ENCODE data around the gene P2RX6. TPM values are rescaled to one million over a fixed set of nuclear protein-coding genes. Genes with fewer than 3 reads are reported as not detected.

The P2RX6 gene
- polyA plus RNA-seq, 1 experiment = 2.0 TPM

GRCh38 chr22:20985720-20986119 is 29.2 kb upstream of the P2RX6 start:
- DNase-seq (ENCODE audit: low read depth) = no peak
- no peak overlapping the region for H3K4me3 ChIP-seq (ENCODE audit: low read depth, low read length)
- ChIA-PET POLR2A (no interaction called here), CTCF (no interaction called here)
- H3K27me3 ChIP-seq (ENCODE audit: control insufficient read depth, insufficient read depth, low read length) = no peaks in the 10 kb centered on the region
- peaks cover 16% of the 10 kb centered on the region for H3K36me3 ChIP-seq (ENCODE audit: control insufficient read depth, insufficient read depth, low read length)
- no peak for TF ChIP-seq CTCF (IDR thresholded peaks at IDR 0.05; ENCODE audit: insufficient read depth, low read depth, low read length)

- H3K4me3 ChIP-seq (ENCODE audit: low read depth, low read length) = no peak overlapping the region
- no peak for TF ChIP-seq CTCF (IDR thresholded peaks at IDR 0.05; ENCODE audit: insufficient read depth, low read depth, low read length)
- DNase-seq (ENCODE audit: low read depth) = no peak
- H3K36me3 ChIP-seq (ENCODE audit: control insufficient read depth, insufficient read depth, low read length) = peaks cover 19% of the 10 kb centered on the region
- no peaks in the 10 kb centered on the region for H3K27me3 ChIP-seq (ENCODE audit: control insufficient read depth, insufficient read depth, low read length)
- ChIA-PET POLR2A (no interaction called here), CTCF (no interaction called here)
Measured at GRCh38 chr22:20986365-20986764, 28.6 kb upstream of the P2RX6 start.

- DNase-seq (ENCODE audit: low read depth) = no peak
- no peak for TF ChIP-seq CTCF (IDR thresholded peaks at IDR 0.05; ENCODE audit: insufficient read depth, low read depth, low read length)
- Histone ChIP-seq H3K4me3 (ENCODE audit: low read depth, low read length) (no peak overlapping the region), H3K36me3 (ENCODE audit: control insufficient read depth, insufficient read depth, low read length) (peaks cover 27% of the 10 kb centered on the region), H3K27me3 (ENCODE audit: control insufficient read depth, insufficient read depth, low read length) (no peaks in the 10 kb centered on the region)
- CTCF ChIA-PET = interaction anchor here (0.6 kb wide), 1 partner anchor 12 kb away, joined by 3 read pairs; no protein-coding TSS in a partner anchor
- POLR2A ChIA-PET = no interaction called here
Measured at GRCh38 chr22:20987375-20987774, 27.6 kb upstream of the P2RX6 start.

GRCh38 chr22:20988573-20989322 is 26.2 kb upstream of the P2RX6 start:
- no peak for DNase-seq (ENCODE audit: low read depth)
- no peak for TF ChIP-seq CTCF (IDR thresholded peaks at IDR 0.05; ENCODE audit: insufficient read depth, low read depth, low read length)
- Histone ChIP-seq H3K4me3 (ENCODE audit: low read depth, low read length) (no peak overlapping the region), H3K27me3 (ENCODE audit: control insufficient read depth, insufficient read depth, low read length) (no peaks in the 10 kb centered on the region), H3K36me3 (ENCODE audit: control insufficient read depth, insufficient read depth, low read length) (peaks cover 34% of the 10 kb centered on the region)
- ChIA-PET POLR2A (no interaction called here), CTCF (interaction anchor here (0.6 to 1.7 kb wide), 3 partner anchors 103 to 178 kb away, joined by 3 to 4 read pairs (median 3); no protein-coding TSS in a partner anchor)

GRCh38 chr22:20989323-20990138 is 25.4 kb upstream of the P2RX6 start:
- ChIA-PET POLR2A (no interaction called here), CTCF (interaction anchor here (1.2 to 2.1 kb wide), 4 partner anchors 8 to 114 kb away, joined by 3 to 5 read pairs (median 4); partner anchors contain the start of gene LZTR1)
- H3K27me3 ChIP-seq (ENCODE audit: control insufficient read depth, insufficient read depth, low read length) = no peaks in the 10 kb centered on the region
- DNase-seq (ENCODE audit: low read depth) = no peak
- H3K36me3 ChIP-seq (ENCODE audit: control insufficient read depth, insufficient read depth, low read length) = peaks cover 36% of the 10 kb centered on the region
- H3K4me3 ChIP-seq (ENCODE audit: low read depth, low read length) = no peak overlapping the region
- no peak for TF ChIP-seq CTCF (IDR thresholded peaks at IDR 0.05; ENCODE audit: insufficient read depth, low read depth, low read length)
